Keratinocyte (primary cell): ENCODE results near the gene SH2B2. TPM values are rescaled to one million over a fixed set of nuclear protein-coding genes. Genes with fewer than 3 reads are reported as not detected.
A peak's percentile ranks its signal among the peaks of the same experiment; 100 is the strongest.

ENCODE experiments used
- DNase-seq: peaks from one replicate; pipeline ENCODE4 v3.0.0-alpha.2; 2011; ENCODE audit warnings: low read depth, missing footprints, low spot score
- FAIRE-seq: peaks from 2 replicates; lab custom pipeline; 2011; peaks lifted over from hg19 to GRCh38; lab: Jason Lieb, UNC
- H2AFZ ChIP-seq: 2 replicates; pipeline ENCODE4 v1.6.0; 2012; ENCODE audit warnings: low read length, control low read depth, inconsistent platforms; ENCODE audit not compliant: control insufficient read depth
- H3K27ac ChIP-seq: 2 replicates; pipeline ENCODE4 v1.5.1; 2011; ENCODE audit warnings: low read length; ENCODE audit not compliant: control insufficient read depth, insufficient read depth
- H3K27me3 ChIP-seq: 3 replicates; pipeline ENCODE4 v1.6.0; 2011; ENCODE audit warnings: low read length; ENCODE audit not compliant: control insufficient read depth, insufficient read depth; ENCODE audit errors: extremely low read depth
- H3K36me3 ChIP-seq, 2 experiments: 2 replicates in 1 of 2; 3 replicates in 1 of 2; pipeline ENCODE4 v1.5.1; 2011; ENCODE audit warnings: low read length in 2 of 2, mild to moderate bottlenecking in 1 of 2; ENCODE audit not compliant: control insufficient read depth in 2 of 2, insufficient read depth in 2 of 2; ENCODE audit errors: extremely low read depth in 1 of 2
- H3K4me1 ChIP-seq: 3 replicates; pipeline ENCODE4 v1.5.1; 2011; ENCODE audit warnings: low read length; ENCODE audit not compliant: control insufficient read depth, insufficient read depth; ENCODE audit errors: extremely low read depth
- H3K4me2 ChIP-seq: 3 replicates; pipeline ENCODE4 v1.6.0; 2011; ENCODE audit warnings: low read depth, low read length; ENCODE audit not compliant: control insufficient read depth, insufficient read depth; ENCODE audit errors: extremely low read depth
- H3K4me3 ChIP-seq, 3 experiments: fragments of 200-600 bp in 1 of 3; sonication (generic) in 1 of 3; 2 replicates in 2 of 3; 3 replicates in 1 of 3; pipeline ENCODE4 v1.5.1; 2011 to 2016; ENCODE audit warnings: low read length in 3 of 3, mild to moderate bottlenecking in 3 of 3, control low read depth in 2 of 3, inconsistent platforms in 1 of 3, low read depth in 1 of 3, mixed read lengths in 1 of 3, mixed run types in 1 of 3, moderate library complexity in 1 of 3; ENCODE audit not compliant: control insufficient read depth in 2 of 3, insufficient read depth in 2 of 3; ENCODE audit errors: extremely low read depth in 1 of 3
- H3K79me2 ChIP-seq: 2 replicates; pipeline ENCODE4 v1.6.0; 2012; ENCODE audit warnings: low read length; ENCODE audit not compliant: control insufficient read depth, insufficient read depth
- H3K9ac ChIP-seq: 3 replicates; pipeline ENCODE4 v1.6.0; 2011; ENCODE audit warnings: low read length; ENCODE audit not compliant: control insufficient read depth, insufficient read depth; ENCODE audit errors: extremely low read depth
- H3K9me1 ChIP-seq: 3 replicates; pipeline ENCODE4 v1.6.0; 2011; ENCODE audit warnings: low read length; ENCODE audit not compliant: control insufficient read depth, insufficient read depth; ENCODE audit errors: extremely low read depth
- H3K9me3 ChIP-seq: 2 replicates; pipeline ENCODE4 v1.5.1; 2012; ENCODE audit warnings: low read depth, low read length; ENCODE audit not compliant: control insufficient read depth
- H4K20me1 ChIP-seq: 3 replicates; pipeline ENCODE4 v1.6.0; 2011; ENCODE audit warnings: low read length; ENCODE audit not compliant: control insufficient read depth, insufficient read depth; ENCODE audit errors: extremely low read depth
- EZH2 ChIP-seq: IDR thresholded peaks from one replicate; pipeline ENCODE4 v1.6.1; 2012; ENCODE audit warnings: inconsistent platforms, mild to moderate bottlenecking, low read length, moderate library complexity
- dilution Hi-C: fragments of 300-500 bp; cut with MboI; formaldehyde crosslinking; loops from one replicate; pipeline ENCODE4 v1.7.0; 2020; ENCODE audit warnings: low sequenced_read_pairs; ENCODE audit not compliant: extremely low pct_ligation_motif_present
- polyA plus RNA-seq, 5 experiments: library from polyadenylated mRNA; depleted of rRNA in 3 of 5; stranded (reverse) in 3 of 5; stranded (forward) in 1 of 5; unstranded in 1 of 5; fragments of >200 nt; gene quantifications; 1 replicate in 1 of 5; 2 replicates in 3 of 5; 3 replicates in 1 of 5; pipeline versions ENCODE4 v1.2.1 to v1.2.3, GENCODE V29; 2011 to 2012; ENCODE audit warnings: missing spikeins in 2 of 5, low read depth in 1 of 5, low replicate concordance in 1 of 5
- TF ChIP-seq, protein P1 (sequence below), 3 experiments: IDR thresholded peaks in 1 of 3; conservative IDR thresholded peaks in 1 of 3; optimal IDR thresholded peaks in 1 of 3; 2 replicates in 2 of 3; 3 replicates in 1 of 3; pipeline versions ENCODE3 to v1.5.1; 2011; ENCODE audit warnings: low read length in 3 of 3, mild to moderate bottlenecking in 3 of 3, moderate library complexity in 2 of 3, control low read depth in 1 of 3, inconsistent platforms in 1 of 3; ENCODE audit not compliant: insufficient read depth in 2 of 3; ENCODE audit errors: extremely low read depth in 1 of 3

SH2B2 gene
- polyA plus RNA-seq, 1 donor (not counting 4 experiments of a cell fraction or from before 2014, with no cell fraction given): 0.59 TPM

GRCh38 chr7:102318482-102318971 lies 31.9 kb downstream of the SH2B2 start:
- no peak overlapping the region for H3K4me2 ChIP-seq
- no peaks in the 10 kb centered on the region for H3K79me2 ChIP-seq
- H4K20me1 ChIP-seq: peaks cover 4% of the 10 kb centered on the region
- no peaks in the 10 kb centered on the region for H3K9me1 ChIP-seq
- peaks cover 6% of the 10 kb centered on the region for H3K4me1 ChIP-seq
- dilution Hi-C loops: no loop called here
- DNase-seq (peak; percentile 56), FAIRE-seq (peak; percentile 34)
- H3K27ac ChIP-seq: no peak overlapping the region
- H3K27me3 ChIP-seq: peaks cover 15% of the 10 kb centered on the region
- no peak overlapping the region for H3K9ac ChIP-seq
- no peak overlapping the region for H3K4me3 ChIP-seq
- no peak for TF ChIP-seq EZH2
- TF ChIP-seq, protein P1, sequence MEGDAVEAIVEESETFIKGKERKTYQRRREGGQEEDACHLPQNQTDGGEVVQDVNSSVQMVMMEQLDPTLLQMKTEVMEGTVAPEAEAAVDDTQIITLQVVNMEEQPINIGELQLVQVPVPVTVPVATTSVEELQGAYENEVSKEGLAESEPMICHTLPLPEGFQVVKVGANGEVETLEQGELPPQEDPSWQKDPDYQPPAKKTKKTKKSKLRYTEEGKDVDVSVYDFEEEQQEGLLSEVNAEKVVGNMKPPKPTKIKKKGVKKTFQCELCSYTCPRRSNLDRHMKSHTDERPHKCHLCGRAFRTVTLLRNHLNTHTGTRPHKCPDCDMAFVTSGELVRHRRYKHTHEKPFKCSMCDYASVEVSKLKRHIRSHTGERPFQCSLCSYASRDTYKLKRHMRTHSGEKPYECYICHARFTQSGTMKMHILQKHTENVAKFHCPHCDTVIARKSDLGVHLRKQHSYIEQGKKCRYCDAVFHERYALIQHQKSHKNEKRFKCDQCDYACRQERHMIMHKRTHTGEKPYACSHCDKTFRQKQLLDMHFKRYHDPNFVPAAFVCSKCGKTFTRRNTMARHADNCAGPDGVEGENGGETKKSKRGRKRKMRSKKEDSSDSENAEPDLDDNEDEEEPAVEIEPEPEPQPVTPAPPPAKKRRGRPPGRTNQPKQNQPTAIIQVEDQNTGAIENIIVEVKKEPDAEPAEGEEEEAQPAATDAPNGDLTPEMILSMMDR (optimal IDR thresholded peaks at IDR 0.05 in 1 of 3, IDR thresholded peaks at IDR 0.05 in 1 of 3, conservative IDR thresholded peaks at IDR 0.05 in 1 of 3; ENCODE audit: extremely low read depth in 1 of 3, insufficient read depth in 2 of 3, low read length in 3 of 3): peak in 2 of 3 experiments; percentile 16 to 21
- no peaks in the 10 kb centered on the region for H3K36me3 ChIP-seq
- H3K9me3 ChIP-seq: no peaks in the 10 kb centered on the region
- H2AFZ ChIP-seq: no peak overlapping the region

- no peaks in the 10 kb centered on the region for H3K79me2 ChIP-seq
- no peak overlapping the region for H3K9ac ChIP-seq
- no peaks in the 10 kb centered on the region for H3K9me3 ChIP-seq
- no peak overlapping the region for H2AFZ ChIP-seq
- no peak for FAIRE-seq
- TF ChIP-seq EZH2: no peak
- TF ChIP-seq, protein P1 (optimal IDR thresholded peaks at IDR 0.05 in 1 of 3, IDR thresholded peaks at IDR 0.05 in 1 of 3, conservative IDR thresholded peaks at IDR 0.05 in 1 of 3; ENCODE audit: extremely low read depth in 1 of 3, insufficient read depth in 2 of 3, low read length in 3 of 3): no peak
- no peaks in the 10 kb centered on the region for H3K36me3 ChIP-seq
- H3K9me1 ChIP-seq: no peaks in the 10 kb centered on the region
- H3K4me1 ChIP-seq: peaks cover 6% of the 10 kb centered on the region
- H3K4me3 ChIP-seq: no peak overlapping the region
- dilution Hi-C loops: no loop called here
- H3K27me3 ChIP-seq: peaks cover 15% of the 10 kb centered on the region
- H3K27ac ChIP-seq: no peak overlapping the region
- DNase-seq: no peak
- peaks cover 4% of the 10 kb centered on the region for H4K20me1 ChIP-seq
- H3K4me2 ChIP-seq: no peak overlapping the region
Observed at GRCh38 chr7:102319671-102320070, 33.0 kb downstream of the SH2B2 start.
